T-helper 2 cell (primary cell): ENCODE data around the gene ARPP21.

Experiments
- DNase-seq, 5 experiments: peaks; one replicate each; pipeline versions ENCODE4 v3.0.0 to v3.0.0-alpha.2; 2012 to 2022

ARPP21 gene

DNA sequence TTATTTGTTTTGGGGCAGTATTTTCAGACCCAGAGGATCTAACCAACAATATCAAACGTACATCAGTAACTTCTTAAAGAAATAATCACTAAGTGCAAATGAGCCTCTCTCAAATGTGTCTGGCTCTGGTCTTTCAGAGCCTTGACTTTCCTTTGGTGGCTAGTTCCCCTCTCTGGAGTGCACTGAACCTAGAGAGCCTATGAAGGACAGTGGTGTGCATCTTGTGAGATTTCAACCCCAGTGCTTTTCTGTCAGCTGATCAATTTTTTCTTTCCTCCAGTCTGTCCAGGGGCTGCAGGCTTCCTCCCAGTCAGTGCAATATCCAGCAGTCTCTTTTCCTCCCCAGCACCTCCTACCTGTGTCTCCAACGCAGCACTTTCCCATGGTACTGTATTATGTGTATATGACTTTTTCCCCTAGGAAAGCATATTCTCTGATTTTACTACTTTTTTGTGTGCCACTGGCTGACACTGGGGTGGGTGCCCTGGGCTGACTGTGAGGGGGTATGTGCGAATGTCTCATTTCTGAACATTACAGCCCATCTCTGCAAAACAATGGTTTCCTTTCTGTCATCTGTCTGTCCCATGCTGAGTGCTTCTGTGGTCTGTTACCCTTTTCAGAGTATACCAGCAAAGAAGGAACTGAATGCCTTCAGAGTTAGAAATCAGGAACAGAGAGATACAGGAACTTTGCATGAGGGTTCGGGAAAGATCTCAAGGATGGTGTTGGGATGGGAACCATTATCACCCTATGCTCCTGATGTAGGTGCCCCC lies 98.8 kb downstream of the ARPP21 start:
- DNase-seq, result no peak

DNA sequence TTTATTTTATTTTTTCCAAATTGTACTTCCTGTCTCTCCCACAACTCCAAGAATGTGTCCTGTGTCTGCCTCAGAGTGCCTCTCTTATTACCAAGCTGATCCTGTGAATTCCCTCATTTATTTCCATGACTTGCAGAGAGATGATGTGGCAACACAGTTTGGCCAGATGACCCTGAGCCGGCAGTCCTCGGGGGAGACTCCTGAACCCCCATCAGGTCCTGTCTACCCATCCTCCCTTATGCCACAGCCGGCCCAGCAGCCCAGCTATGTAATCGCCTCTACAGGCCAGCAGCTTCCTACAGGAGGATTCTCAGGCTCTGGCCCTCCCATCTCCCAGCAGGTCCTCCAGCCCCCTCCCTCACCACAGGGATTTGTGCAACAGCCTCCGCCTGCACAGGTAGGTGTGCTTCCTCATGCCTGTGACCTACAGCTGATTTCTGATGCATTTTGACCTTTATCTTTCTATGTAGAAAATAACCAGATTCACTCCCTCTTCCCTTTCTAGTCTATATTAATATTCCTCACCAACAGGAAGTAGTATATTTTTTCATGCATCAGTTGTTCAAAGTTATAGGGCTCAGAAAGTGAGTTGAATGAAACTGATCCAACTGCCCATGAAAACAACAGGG lies 100.0 kb downstream of the ARPP21 start:
- no peak for DNase-seq

DNA sequence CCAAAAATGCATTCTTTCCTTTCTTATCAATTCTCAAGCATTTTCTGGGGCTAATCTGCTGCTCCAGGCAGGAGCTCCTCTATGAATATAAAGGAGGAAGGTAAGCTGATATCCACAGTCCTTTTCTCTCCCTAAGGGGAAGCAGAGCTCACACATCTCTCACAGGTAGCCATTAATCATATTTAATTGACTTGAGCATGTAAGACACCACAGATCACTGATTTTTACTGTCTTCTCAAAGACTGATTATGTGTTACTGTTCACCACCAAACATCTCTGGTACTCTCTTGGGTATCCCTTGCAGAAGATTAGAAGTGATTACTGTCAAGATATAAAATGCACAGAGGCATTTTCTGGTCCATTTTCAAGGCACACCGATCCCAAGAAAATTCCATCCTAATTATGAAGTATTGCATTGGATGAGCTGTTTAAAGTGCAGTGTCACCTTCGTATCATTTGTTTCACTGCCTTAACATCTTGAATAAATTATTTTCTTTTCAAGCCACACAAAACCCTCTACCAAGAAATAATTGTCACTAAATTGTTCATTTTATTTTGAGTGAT lies 100.7 kb downstream of the ARPP21 start:
- DNase-seq, result no peak

DNA sequence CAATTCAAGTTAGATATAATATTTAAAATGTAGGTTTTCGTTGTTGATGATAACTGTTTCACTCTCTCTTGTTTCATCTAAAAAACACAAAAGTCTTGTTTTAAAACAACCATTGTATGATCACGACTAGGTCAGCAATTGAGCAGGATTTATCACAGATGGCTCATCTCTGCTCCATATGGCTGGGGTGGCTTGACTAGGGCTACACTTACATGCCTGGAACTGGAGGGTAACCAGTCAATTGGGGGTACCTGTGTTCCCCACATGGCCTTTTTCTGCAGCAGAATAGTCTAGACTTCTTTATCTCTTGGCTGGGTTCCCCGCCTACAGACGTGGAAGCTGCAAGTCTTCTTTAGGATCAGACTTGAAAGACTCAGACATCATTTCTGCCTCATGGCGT lies 103.9 kb downstream of the ARPP21 start:
- DNase-seq, result no peak

DNA sequence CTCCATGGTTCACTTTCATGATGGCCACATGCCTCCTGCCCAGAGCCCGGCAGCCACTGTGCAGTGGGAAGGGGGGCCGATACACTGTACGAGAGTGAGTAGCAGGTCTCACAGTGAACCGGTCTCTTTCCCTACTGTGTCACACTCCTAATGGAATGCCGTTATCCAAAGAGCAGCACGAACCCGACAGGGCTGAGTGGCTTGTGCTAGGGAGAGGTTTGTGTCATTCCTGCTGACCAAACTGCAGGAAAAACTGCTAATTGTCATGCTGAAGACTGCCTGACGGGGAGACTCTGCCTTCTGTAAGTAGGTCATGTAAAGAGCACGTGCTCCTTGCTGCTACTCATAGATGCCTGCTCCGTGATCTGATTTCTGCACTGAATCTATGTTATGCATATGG lies 105.1 kb downstream of the ARPP21 start:
- DNase-seq, result no peak

DNA sequence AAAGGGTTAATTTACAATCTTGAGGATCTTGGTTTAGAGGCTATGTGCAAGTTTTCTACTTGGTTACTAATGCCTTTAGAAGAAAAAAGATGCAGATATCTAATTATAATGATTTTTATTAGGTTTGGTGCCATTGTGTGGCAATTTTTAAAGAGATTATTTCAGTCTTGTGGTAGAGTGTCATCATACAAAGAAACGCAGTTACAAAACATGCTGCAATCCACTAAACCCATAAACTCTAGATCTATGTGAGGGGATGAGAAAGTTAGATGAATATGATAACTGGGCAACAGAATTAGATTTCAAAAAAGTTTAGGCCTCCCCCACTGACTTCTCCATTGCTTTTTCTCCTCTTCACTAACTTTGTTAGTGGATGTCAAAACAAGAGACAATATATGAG lies 106.0 kb downstream of the ARPP21 start:
- no peak for DNase-seq

DNA sequence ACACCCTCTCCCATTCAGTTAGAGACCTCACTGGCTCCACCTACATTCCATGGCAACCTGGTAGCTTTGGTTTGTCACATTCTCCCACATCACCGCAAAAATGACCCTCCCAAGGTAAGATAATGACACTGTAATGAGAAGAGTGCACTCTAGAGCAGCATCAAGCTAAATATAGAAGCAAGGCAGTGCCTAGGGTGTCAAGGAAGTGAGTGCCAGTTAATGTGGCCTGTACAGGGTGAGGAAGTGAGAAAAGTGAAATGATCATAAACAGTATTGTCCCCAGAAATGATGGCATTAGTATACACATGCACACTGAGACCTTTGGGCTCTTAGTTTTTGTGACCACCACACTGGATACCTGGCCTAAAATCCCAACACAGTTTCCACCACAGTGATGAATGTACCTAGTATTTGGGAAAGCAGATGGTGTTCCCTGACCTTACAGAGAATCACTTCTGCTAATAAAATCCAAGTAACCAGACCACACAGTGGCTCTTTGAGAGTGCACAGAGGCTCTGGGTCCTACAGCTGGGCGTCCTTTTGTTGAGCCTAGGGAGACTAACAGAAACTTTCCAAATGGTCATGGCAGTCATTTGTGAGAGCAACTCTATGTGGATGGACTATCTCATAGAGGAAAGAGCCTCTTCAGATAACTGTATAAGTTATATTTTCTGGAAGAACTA lies 106.6 kb downstream of the ARPP21 start:
- DNase-seq, result no peak

DNA sequence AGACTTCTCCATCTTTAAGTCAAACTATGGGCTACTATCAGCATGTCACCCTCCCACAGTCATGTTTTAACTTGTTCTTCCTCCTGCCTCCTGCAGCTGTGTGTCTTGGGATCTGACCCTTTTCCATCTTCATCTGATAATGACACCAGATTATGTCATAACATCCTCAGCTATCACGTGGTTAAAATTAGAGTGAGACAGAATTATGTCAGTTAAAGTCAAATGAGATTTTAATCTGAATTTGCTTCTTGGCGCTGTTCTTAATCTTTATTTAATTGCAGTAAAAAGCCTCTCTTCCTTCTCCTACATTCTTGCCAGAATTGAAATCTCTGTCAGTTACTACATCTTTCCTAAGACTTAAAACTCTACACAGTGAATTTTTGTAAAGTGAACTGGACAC lies 107.2 kb downstream of the ARPP21 start:
- DNase-seq, result no peak

DNA sequence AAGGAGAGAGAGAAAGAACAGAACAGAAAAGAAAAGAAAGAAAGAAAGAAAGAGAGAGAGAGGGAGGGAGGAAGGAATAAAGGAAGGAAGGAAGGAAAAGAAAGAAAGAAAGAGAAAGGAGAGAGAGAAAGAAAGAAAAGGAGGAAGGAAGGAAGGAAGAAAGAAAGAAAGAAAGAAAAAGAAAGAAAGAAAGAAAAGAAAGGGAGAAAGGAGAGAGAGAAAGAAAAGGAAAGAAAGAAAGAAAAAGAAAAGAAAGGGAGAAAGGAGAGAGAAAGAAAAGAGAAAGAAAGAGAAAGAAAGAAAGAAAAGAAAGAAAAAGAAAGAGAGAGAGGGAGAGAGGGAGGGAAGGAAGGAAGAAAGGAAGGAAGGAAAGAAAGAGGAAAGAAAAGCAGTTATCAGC lies 108.8 kb downstream of the ARPP21 start:
- no peak for DNase-seq

DNA sequence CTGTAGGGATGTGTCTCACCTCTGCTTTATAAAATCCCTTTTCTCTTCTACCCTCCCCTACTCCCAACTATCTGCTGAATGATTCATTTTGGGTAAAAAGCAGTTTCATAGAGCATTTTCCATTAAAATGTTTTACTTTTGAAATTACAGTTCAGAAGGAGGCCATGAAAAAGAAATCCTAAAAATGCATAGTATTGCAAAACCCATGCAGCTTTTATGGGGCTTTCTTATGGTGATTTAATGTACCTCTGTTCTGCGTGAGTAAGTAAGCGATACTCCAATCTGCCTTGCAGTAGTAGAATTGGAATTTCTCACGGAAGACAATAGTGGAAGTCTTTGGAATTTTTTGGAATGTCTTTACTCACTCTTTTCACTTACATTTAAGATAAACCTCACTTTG lies 111.9 kb downstream of the ARPP21 start:
- no peak for DNase-seq

DNA sequence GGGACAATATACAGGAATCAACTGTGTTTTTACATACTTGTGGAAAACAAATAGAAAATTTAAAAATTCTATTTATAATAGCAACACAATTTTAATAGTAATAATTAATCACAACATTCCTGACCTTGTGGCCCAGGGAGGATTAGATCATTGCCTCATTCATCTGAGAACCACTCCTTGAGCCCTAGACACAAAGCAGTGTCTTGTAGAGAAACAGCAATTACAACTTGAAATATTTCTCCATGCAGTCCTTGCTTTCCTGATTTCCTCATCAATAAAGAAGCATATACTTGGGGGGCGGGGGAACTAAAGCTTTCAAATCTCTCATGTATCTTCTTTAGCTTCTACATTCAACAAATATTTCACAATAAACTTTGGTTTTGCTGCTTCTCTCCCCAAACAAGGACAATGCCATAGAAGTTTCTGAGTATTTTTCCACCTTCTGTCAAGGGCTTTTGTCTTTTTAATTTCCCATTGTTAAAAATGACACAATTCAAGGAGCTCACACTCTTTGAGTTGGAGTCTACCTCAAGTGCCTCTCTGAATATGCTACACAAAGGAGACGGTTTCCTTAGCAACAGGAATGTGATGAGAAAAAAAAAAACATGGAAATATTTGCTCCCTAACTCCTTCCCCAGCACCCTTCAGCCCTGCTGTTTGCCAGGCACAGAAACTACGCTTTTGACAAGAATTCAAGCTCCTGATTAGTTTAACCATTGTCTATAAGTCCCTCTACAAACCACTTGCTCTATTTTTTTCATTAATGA lies 118.8 kb downstream of the ARPP21 start:
- DNase-seq, result no peak

DNA sequence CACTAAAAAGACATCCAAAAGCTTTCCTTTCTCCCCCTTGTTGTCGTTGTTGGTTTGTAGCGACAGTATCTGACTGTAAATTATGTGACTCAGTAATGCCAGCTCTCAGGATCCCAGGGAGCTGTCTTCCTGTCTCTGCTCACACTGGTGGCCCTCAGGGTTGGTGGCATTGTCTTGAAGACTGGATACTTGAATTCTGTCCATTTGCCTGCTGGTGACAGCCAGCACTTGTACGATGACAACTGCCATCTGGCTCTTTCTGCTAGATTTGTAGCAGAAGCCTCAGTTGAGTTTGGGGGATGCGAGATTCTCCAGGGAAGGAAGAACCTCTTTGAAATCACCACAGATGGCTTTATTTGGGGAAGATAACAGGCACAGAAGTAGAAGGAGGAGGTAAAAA lies 120.8 kb downstream of the ARPP21 start:
- DNase-seq, result no peak

DNA sequence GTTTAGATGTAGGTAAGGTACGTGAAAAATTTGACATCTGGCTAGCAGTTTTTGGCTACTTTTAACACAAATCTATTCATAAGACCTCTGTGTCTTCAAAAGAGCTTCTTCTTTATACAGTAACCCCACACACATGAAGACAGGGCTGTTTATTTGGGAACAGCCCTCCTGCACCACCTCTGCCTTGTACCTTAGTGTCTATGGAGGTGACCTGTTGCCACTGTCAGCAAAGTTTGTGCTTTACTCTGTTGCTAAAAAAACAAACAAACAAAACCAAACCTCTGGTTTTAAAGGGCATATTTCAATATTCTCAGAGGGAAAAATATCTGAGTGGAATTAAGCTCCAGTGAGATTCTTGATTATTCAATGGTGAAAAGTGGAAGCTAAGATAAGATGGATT lies 122.0 kb downstream of the ARPP21 start:
- no peak for DNase-seq

DNA sequence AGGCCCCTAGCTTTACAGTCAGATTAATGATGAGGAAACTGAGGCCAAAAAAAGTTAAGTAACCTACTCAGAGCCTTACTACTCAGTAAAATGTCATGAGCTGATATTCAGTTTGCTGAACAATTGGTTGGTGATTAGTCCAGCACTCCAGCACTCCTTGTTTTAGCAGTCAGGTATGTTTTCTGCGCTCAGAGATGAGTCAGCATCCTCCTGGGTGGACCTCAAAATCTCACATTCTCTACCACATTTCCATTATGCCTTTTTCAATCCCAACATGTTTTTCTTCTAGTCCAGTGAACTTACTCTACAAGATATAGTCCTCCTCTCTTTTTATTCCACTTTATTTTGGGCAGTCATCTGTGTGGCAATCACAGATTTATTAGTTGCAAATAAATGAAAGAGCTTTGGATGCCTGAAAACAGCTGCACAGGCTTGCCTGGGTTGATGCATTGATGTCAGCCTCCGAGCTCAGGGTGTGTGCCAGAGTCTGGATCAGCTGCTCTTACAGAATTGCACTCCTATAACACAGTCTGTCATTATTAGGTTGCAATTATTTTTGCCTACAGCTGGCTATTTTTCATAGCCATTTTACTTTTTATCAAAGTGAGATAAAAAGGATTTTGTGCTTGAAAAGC lies 133.2 kb downstream of the ARPP21 start:
- no peak for DNase-seq

DNA sequence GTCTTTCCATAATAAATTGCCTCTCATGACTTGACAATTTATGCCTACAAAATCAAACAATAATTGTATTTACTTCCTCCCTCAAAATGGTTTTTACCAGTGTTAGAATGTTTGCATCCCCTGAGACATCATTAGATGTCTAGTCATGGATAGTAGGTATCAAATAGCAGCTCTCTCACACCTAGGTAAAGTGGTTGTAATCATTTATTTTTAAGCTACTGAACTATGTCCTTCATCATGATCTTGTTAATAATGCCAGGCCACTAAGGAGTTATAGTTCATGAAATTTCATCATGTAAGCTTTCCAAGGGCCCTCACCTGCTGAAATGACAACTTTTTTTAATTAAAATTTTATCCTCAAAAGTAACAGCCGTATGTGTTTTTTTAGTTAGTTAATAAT lies 134.1 kb downstream of the ARPP21 start:
- DNase-seq, result no peak

DNA sequence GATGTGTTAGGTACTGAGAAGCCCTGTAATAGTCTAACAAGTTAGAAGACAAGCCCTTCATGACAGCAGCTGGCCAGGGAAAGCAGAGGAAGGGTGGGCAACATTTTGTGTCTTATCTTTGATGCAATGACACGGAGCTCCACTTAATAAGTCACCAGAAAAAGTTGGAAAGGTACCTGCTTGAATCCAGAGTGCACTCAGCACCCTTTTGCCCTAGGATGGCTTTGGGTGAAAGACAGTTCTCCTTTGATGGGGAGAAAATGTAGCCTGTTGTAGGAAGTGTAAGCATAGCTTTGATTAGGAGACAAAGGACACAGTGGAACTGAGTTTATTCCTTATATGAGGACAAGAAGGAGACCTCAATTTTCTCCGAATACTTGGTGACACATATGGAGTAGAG lies 137.0 kb downstream of the ARPP21 start:
- no peak for DNase-seq

DNA sequence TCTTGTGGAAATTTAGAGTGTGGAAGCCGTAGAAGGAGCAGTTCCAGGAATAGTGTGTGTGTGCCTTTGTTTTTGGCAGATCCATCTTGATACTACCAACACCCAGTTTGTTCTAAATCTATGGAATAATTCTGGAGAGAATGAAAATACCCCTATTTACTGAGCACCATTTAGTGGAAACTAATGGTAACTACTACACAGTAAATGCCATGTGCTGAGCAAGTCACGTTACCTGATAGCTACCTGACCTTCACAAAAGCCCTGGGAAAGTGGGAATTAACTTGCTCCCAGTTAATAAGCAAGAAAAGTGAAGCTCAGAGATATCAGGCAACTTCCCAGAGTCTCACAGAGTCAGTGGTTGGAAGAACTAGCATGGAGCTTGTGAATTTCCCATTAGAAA lies 137.7 kb downstream of the ARPP21 start:
- no peak for DNase-seq

DNA sequence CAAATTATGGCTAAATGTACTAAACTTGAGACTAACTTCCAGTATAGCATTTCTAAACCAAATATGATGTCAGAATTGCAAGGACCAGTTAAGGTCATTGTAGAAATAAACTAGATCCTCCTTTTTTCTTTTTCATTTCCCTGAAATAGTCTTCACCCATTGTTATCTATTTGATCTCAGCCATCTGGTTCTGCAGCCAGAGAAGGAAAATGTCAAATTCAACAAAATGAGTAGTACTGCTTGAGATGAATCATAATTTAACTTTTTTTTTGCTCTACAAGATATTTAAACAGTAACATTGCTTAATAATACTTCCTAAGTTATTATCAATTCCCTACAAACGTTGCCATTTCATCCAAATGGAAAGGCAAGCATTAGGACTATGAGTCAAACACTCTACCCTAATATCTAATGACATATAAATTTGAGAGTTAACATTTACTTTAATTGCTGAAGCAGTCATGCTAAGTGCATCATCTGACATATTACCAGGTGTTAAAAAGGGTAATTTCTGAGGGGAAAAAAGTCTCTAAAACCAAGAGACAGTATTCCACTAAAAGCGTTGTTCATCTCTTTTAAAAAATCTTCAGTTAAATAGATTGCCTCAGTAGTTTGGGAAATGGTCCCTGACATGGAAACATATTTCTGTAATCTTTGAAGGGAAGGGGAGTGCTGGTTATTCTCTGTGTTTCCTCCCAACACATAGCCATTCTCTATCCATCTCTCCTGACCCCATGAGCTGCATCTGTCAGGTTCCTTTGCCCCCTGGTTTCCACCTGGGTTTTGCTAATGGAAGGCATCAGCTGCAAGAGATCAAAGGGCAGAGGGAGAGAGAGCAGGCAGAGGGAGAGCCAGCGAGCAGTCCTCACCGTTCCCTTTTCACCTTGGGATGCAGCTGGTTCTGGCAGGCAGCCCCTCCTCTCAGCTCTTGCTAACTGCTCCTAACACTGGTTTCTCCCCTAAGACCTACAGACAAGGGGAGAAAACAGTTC lies 138.5 kb downstream of the ARPP21 start:
- DNase-seq, result no peak

DNA sequence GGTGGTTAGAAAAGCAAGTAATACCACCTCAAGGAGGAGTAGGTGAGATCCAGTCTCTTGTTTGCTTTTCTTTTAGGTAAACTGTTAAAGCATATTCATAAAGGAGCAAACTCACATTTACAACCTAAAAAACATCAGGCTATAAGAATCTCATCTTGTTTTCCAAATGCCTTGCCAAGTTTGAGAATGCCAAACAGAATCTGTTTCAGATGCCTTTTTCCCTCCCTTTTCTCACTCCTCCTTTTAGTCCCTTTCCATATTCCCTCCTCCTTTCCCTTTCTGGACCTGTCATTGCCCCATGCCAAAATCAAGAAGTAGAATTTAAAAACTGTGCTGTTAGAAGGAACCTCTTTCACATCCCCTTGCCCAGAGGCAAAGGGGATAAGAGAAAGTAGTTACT lies 140.3 kb downstream of the ARPP21 start:
- DNase-seq, result no peak

DNA sequence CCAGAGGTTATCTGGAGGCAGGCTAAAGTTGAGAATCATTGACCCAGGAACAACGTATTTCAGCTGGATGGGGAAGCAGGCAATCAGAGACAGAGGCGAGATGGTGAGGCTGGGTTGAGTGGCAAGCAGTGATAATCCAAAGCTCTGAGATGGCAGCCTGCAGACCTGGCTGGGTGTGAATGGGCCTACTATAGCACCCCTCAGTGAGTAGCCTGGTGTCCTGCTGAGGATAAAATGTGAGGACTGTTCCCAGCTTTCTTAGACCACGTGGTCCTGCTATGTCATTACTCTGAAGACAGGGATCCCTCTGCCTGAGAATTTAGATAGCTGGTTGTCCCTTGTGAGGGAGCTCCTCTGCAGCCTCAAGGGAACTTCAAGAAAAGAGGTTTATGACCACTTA lies 141.5 kb downstream of the ARPP21 start:
- no peak for DNase-seq

DNA sequence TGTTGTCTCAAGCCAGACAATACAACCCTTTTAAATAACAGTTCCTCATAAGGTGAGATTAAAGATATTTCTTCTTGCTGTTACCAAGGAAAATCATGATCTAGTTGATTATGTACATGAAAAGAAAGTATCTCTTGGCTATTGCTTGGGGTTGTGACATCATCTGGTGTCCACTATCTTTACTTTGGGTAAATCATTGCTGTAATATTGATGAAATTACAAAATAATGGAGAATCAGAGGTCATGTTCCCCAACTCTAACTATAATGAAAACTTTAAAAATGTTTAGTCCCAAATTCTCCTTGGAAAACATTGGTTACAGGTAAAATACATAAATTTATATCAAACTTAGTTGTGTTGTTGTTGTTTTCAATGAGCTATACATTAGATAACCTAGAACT lies 142.2 kb downstream of the ARPP21 start:
- no peak for DNase-seq
